HL-60 (cell line): ENCODE results near the gene GNAL.

Experiments
- DNase-seq, 2 experiments: peaks; one replicate each; pipeline ENCODE4 v3.0.0-alpha.2; 2010 to 2020; ENCODE audit warnings: low read depth in 1 of 2, low spot score in 1 of 2
- H3K27ac ChIP-seq: fragments of 250-450 bp; sonication (Bioruptor Pico); replicated peaks from 2 replicates; pipeline ENCODE4 v1.5.1; 2020; ENCODE audit warnings: mild to moderate bottlenecking, moderate library complexity
- H3K27me3 ChIP-seq: fragments of 250-450 bp; sonication (Bioruptor Pico); 2 replicates; pipeline ENCODE4 v1.5.1; 2021; ENCODE audit warnings: mild to moderate bottlenecking, moderate library complexity; ENCODE audit not compliant: insufficient read depth, poor library complexity, severe bottlenecking
- H3K4me3 ChIP-seq: replicated peaks from 2 replicates; pipeline ENCODE4 v1.5.1; 2011; ENCODE audit warnings: mild to moderate bottlenecking, control low read depth, low read length; ENCODE audit not compliant: insufficient read depth
- GABPA ChIP-seq: IDR thresholded peaks from 2 replicates; pipeline ENCODE4 v1.6.1; 2012; ENCODE audit warnings: low read depth
- POLR2AphosphoS5 ChIP-seq: IDR thresholded peaks from 2 replicates; pipeline ENCODE4 v1.6.1; 2012; ENCODE audit warnings: low read depth
- REST ChIP-seq: IDR thresholded peaks from 2 replicates; pipeline ENCODE4 v1.6.1; 2012; ENCODE audit warnings: low read depth; ENCODE audit not compliant: insufficient replicate concordance
- SPI1 ChIP-seq: IDR thresholded peaks from 2 replicates; pipeline ENCODE4 v1.6.1; 2012; ENCODE audit warnings: low read depth, mild to moderate bottlenecking, borderline replicate concordance
- TF ChIP-seq, protein P1 (sequence below): IDR thresholded peaks from one replicate; pipeline ENCODE4 v1.5.1; 2011; ENCODE audit warnings: low read length, control low read depth, inconsistent platforms; ENCODE audit not compliant: insufficient read depth

Gene GNAL

GRCh38 chr18:11794195-11794594, 105.1 kb downstream of the GNAL start:
- no peak for DNase-seq
- H3K27ac ChIP-seq: no peak overlapping the region
- no peak overlapping the region for H3K4me3 ChIP-seq
- peaks cover 5% of the 10 kb centered on the region for H3K27me3 ChIP-seq
- TF ChIP-seq, protein P1, sequence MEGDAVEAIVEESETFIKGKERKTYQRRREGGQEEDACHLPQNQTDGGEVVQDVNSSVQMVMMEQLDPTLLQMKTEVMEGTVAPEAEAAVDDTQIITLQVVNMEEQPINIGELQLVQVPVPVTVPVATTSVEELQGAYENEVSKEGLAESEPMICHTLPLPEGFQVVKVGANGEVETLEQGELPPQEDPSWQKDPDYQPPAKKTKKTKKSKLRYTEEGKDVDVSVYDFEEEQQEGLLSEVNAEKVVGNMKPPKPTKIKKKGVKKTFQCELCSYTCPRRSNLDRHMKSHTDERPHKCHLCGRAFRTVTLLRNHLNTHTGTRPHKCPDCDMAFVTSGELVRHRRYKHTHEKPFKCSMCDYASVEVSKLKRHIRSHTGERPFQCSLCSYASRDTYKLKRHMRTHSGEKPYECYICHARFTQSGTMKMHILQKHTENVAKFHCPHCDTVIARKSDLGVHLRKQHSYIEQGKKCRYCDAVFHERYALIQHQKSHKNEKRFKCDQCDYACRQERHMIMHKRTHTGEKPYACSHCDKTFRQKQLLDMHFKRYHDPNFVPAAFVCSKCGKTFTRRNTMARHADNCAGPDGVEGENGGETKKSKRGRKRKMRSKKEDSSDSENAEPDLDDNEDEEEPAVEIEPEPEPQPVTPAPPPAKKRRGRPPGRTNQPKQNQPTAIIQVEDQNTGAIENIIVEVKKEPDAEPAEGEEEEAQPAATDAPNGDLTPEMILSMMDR: no peak
- TF ChIP-seq REST (no peak), POLR2AphosphoS5 (no peak), GABPA (no peak), SPI1 (no peak)

GRCh38 chr18:11795916-11796315, 106.9 kb downstream of the GNAL start:
- no peak overlapping the region for H3K27ac ChIP-seq
- no peak overlapping the region for H3K4me3 ChIP-seq
- H3K27me3 ChIP-seq: peaks cover 6% of the 10 kb centered on the region
- no peak for DNase-seq
- TF ChIP-seq, protein P1: no peak
- TF ChIP-seq GABPA: no peak
- TF ChIP-seq POLR2AphosphoS5: no peak
- TF ChIP-seq REST: no peak
- no peak for TF ChIP-seq SPI1

- Histone ChIP-seq H3K27ac (no peak overlapping the region), H3K4me3 (no peak overlapping the region), H3K27me3 (peaks cover 6% of the 10 kb centered on the region)
- TF ChIP-seq SPI1 (no peak), POLR2AphosphoS5 (no peak), GABPA (no peak), REST (no peak)
- TF ChIP-seq, protein P1: no peak
- DNase-seq: no peak
Observed at GRCh38 chr18:11798271-11798670, 109.2 kb downstream of the GNAL start.
